HEK293 (cell line): ENCODE measurements around the gene KCNJ16.

Source experiments
- HOXD13 ChIP-seq: sonication (generic); formaldehyde crosslinking; IDR thresholded peaks from 2 replicates; pipeline ENCODE4 v1.8.0; 2022; ENCODE audit warnings: missing genetic modification reagents, borderline replicate concordance
- KLF7 ChIP-seq: fragments of 450-650 bp; formaldehyde crosslinking; IDR thresholded peaks from 2 replicates; pipeline ENCODE4 v1.5.1; 2016; ENCODE audit warnings: missing biosample characterization, missing genetic modification characterization, borderline replicate concordance
- MZF1 ChIP-seq: fragments of 450-650 bp; formaldehyde crosslinking; IDR thresholded peaks from 2 replicates; pipeline ENCODE4 v1.5.1; 2017; ENCODE audit warnings: missing biosample characterization, missing genetic modification characterization, borderline replicate concordance
- SCRT2 ChIP-seq: fragments of 450-650 bp; formaldehyde crosslinking; IDR thresholded peaks from 2 replicates; pipeline ENCODE4 v1.5.1; 2016; ENCODE audit warnings: missing biosample characterization, missing genetic modification characterization
- ZBTB21 ChIP-seq: fragments of 450-650 bp; formaldehyde crosslinking; IDR thresholded peaks from 2 replicates; pipeline ENCODE4 v1.5.1; 2017; ENCODE audit warnings: missing biosample characterization, missing genetic modification characterization
- ZNF146 ChIP-seq: fragments of 450-650 bp; formaldehyde crosslinking; IDR thresholded peaks from 2 replicates; pipeline ENCODE4 v1.5.1; 2016; ENCODE audit warnings: missing biosample characterization, missing genetic modification characterization
- ZNF223 ChIP-seq: fragments of 450-650 bp; formaldehyde crosslinking; IDR thresholded peaks from 2 replicates; pipeline ENCODE4 v1.5.1; 2016; ENCODE audit warnings: missing biosample characterization, missing genetic modification characterization
- ZNF350 ChIP-seq: fragments of 450-650 bp; formaldehyde crosslinking; IDR thresholded peaks from 2 replicates; pipeline ENCODE4 v1.5.0; 2017; ENCODE audit warnings: missing biosample characterization, mild to moderate bottlenecking, missing genetic modification characterization
- ZNF48 ChIP-seq: fragments of 450-650 bp; formaldehyde crosslinking; IDR thresholded peaks from 2 replicates; pipeline ENCODE4 v1.5.1; 2016; ENCODE audit warnings: missing biosample characterization, missing genetic modification characterization
- ZNF501 ChIP-seq: fragments of 450-650 bp; formaldehyde crosslinking; IDR thresholded peaks from 2 replicates; pipeline ENCODE4 v1.5.1; 2016; ENCODE audit warnings: missing biosample characterization, missing genetic modification characterization
- ZNF510 ChIP-seq: fragments of 450-650 bp; formaldehyde crosslinking; IDR thresholded peaks from 2 replicates; pipeline ENCODE4 v1.5.1; 2018; ENCODE audit warnings: mild to moderate bottlenecking, missing genetic modification characterization, missing biosample characterization; ENCODE audit not compliant: insufficient replicate concordance
- ZNF560 ChIP-seq: fragments of 450-650 bp; formaldehyde crosslinking; IDR thresholded peaks from 2 replicates; pipeline ENCODE4 v1.5.1; 2017; ENCODE audit warnings: missing biosample characterization, missing genetic modification characterization, borderline replicate concordance
- ZNF624 ChIP-seq: fragments of 450-650 bp; formaldehyde crosslinking; IDR thresholded peaks from 2 replicates; pipeline ENCODE4 v1.5.1; 2017; ENCODE audit warnings: missing biosample characterization, missing genetic modification characterization
- ZNF645 ChIP-seq: fragments of 450-650 bp; formaldehyde crosslinking; IDR thresholded peaks from 2 replicates; pipeline ENCODE4; 2016; ENCODE audit warnings: missing biosample characterization, missing genetic modification characterization
- ZNF658 ChIP-seq: fragments of 450-650 bp; formaldehyde crosslinking; IDR thresholded peaks from 2 replicates; pipeline ENCODE4; 2016; ENCODE audit warnings: missing biosample characterization, missing genetic modification characterization
- ZNF692 ChIP-seq: fragments of 450-650 bp; formaldehyde crosslinking; IDR thresholded peaks from 2 replicates; pipeline ENCODE4 v1.5.1; 2016; ENCODE audit warnings: missing biosample characterization, missing genetic modification characterization
- ZNF76 ChIP-seq: fragments of 450-650 bp; formaldehyde crosslinking; IDR thresholded peaks from 2 replicates; pipeline ENCODE4; 2016; ENCODE audit warnings: low read depth, missing biosample characterization, missing genetic modification characterization, borderline replicate concordance
- ZSCAN18 ChIP-seq: fragments of 450-650 bp; formaldehyde crosslinking; IDR thresholded peaks from 2 replicates; pipeline ENCODE4 v1.5.1; 2016; ENCODE audit warnings: missing biosample characterization, missing genetic modification characterization
- ZSCAN30 ChIP-seq: fragments of 450-650 bp; IDR thresholded peaks from 2 replicates; pipeline ENCODE4 v1.5.1; 2018; ENCODE audit warnings: missing biosample characterization, mild to moderate bottlenecking, missing genetic modification characterization, moderate library complexity
- TF ChIP-seq, protein P1 (sequence below): fragments of 450-650 bp; formaldehyde crosslinking; IDR thresholded peaks from 2 replicates; pipeline ENCODE4 v1.5.1; 2016; ENCODE audit warnings: missing biosample characterization, missing genetic modification characterization
- TF ChIP-seq, protein P2 (sequence below): fragments of 450-650 bp; formaldehyde crosslinking; conservative IDR thresholded peaks from 2 replicates; pipeline ENCODE4 v1.5.1; 2016; ENCODE audit warnings: low read depth, missing biosample characterization, missing genetic modification characterization
- TF ChIP-seq, protein P3 (sequence below): fragments of 450-650 bp; formaldehyde crosslinking; IDR thresholded peaks from 2 replicates; pipeline ENCODE4 v1.5.1; 2016; ENCODE audit warnings: missing biosample characterization, missing genetic modification characterization

The KCNJ16 gene

DNA sequence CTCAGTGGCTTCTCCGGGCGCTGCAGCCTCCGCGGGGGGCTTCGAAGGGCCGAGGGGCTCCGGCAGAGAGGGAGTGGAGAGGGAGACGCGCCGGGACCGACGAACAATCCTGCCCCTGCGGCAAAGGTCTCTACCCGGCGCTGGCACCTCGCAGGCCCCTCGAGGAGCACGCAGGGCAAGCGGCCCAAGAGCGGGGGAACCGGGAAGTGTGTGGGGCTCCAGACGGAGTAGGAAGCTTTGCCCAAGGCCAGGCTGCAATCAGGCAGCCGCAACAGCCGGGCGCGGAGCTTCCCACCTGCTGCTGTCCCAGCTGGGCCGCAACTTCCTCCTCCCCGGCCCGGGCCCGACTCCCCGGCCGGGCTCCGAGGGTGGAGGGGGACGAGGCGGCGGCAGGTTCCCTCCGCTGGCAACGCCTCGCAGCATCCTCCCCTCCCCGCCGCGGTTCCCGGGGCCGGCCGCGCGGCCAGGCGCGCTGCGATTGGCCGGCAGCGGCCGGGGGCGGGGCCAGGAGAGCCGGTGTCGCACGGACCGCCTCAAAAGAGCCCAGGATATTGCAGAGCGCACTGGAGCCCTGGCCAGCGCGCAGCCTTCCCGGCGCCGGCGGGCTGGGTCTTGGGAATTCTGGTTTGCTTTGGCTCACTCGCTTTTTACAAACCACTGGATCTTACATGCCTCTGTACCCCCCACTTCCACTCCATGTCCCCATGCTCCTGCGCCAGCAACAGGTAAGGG lies 94.1 kb downstream of the KCNJ16 start, which contains the start of gene KCNJ2 (continued):
- TF ChIP-seq KLF7 (peak; percentile 24; the same call in 1 of the 2 replicates), ZNF350 (tag by site-specific recombination) (no peak), ZNF645 (no peak), ZNF658 (no peak), SCRT2 (tag by site-specific recombination) (peak; percentile 95), ZNF76 (no peak; the same call in 1 of the 2 replicates), ZNF624 (tag by site-specific recombination) (no peak), ZSCAN18 (tag by site-specific recombination) (no peak), ZBTB21 (tag by site-specific recombination) (no peak), ZNF501 (tag by site-specific recombination) (peak; percentile 61; the same call in 1 of the 2 replicates), ZSCAN30 (0 out of 2 replicates have a peak, but pooled peaks have one; percentile 79), ZNF560 (tag by site-specific recombination) (no peak), MZF1 (peak; percentile 59; the same call in 1 of the 2 replicates), ZNF223 (no peak), ZNF146 (tag by site-specific recombination) (no peak), ZNF510 (tag by site-specific recombination) (no peak), ZNF48 (tag by site-specific recombination) (no peak), HOXD13 (CRISPR knock-in tag) (no peak), ZNF692 (tag by site-specific recombination) (0 out of 2 replicates have a peak, but pooled peaks have one; percentile 29)
- TF ChIP-seq, protein P1, sequence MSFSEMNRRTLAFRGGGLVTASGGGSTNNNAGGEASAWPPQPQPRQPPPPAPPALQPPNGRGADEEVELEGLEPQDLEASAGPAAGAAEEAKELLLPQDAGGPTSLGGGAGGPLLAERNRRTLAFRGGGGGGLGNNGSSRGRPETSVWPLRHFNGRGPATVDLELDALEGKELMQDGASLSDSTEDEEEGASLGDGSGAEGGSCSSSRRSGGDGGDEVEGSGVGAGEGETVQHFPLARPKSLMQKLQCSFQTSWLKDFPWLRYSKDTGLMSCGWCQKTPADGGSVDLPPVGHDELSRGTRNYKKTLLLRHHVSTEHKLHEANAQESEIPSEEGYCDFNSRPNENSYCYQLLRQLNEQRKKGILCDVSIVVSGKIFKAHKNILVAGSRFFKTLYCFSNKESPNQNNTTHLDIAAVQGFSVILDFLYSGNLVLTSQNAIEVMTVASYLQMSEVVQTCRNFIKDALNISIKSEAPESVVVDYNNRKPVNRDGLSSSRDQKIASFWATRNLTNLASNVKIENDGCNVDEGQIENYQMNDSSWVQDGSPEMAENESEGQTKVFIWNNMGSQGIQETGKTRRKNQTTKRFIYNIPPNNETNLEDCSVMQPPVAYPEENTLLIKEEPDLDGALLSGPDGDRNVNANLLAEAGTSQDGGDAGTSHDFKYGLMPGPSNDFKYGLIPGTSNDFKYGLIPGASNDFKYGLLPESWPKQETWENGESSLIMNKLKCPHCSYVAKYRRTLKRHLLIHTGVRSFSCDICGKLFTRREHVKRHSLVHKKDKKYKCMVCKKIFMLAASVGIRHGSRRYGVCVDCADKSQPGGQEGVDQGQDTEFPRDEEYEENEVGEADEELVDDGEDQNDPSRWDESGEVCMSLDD: peak; percentile 60
- TF ChIP-seq, protein P2, sequence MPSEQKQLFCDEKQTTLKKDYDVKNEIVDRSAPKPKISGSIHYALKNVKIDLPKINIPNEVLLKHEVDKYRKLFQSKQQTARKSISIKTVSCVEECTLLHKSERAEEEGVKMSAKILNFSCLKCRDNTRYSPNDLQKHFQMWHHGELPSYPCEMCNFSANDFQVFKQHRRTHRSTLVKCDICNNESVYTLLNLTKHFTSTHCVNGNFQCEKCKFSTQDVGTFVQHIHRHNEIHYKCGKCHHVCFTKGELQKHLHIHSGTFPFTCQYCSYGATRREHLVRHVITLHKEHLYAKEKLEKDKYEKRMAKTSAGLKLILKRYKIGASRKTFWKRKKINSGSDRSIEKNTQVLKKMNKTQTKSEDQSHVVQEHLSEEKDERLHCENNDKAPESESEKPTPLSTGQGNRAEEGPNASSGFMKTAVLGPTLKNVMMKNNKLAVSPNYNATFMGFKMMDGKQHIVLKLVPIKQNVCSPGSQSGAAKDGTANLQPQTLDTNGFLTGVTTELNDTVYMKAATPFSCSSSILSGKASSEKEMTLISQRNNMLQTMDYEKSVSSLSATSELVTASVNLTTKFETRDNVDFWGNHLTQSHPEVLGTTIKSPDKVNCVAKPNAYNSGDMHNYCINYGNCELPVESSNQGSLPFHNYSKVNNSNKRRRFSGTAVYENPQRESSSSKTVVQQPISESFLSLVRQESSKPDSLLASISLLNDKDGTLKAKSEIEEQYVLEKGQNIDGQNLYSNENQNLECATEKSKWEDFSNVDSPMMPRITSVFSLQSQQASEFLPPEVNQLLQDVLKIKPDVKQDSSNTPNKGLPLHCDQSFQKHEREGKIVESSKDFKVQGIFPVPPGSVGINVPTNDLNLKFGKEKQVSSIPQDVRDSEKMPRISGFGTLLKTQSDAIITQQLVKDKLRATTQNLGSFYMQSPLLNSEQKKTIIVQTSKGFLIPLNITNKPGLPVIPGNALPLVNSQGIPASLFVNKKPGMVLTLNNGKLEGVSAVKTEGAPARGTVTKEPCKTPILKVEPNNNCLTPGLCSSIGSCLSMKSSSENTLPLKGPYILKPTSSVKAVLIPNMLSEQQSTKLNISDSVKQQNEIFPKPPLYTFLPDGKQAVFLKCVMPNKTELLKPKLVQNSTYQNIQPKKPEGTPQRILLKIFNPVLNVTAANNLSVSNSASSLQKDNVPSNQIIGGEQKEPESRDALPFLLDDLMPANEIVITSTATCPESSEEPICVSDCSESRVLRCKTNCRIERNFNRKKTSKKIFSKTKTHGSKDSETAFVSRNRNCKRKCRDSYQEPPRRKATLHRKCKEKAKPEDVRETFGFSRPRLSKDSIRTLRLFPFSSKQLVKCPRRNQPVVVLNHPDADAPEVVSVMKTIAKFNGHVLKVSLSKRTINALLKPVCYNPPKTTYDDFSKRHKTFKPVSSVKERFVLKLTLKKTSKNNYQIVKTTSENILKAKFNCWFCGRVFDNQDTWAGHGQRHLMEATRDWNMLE (tag by site-specific recombination): no peak
- TF ChIP-seq, protein P3, sequence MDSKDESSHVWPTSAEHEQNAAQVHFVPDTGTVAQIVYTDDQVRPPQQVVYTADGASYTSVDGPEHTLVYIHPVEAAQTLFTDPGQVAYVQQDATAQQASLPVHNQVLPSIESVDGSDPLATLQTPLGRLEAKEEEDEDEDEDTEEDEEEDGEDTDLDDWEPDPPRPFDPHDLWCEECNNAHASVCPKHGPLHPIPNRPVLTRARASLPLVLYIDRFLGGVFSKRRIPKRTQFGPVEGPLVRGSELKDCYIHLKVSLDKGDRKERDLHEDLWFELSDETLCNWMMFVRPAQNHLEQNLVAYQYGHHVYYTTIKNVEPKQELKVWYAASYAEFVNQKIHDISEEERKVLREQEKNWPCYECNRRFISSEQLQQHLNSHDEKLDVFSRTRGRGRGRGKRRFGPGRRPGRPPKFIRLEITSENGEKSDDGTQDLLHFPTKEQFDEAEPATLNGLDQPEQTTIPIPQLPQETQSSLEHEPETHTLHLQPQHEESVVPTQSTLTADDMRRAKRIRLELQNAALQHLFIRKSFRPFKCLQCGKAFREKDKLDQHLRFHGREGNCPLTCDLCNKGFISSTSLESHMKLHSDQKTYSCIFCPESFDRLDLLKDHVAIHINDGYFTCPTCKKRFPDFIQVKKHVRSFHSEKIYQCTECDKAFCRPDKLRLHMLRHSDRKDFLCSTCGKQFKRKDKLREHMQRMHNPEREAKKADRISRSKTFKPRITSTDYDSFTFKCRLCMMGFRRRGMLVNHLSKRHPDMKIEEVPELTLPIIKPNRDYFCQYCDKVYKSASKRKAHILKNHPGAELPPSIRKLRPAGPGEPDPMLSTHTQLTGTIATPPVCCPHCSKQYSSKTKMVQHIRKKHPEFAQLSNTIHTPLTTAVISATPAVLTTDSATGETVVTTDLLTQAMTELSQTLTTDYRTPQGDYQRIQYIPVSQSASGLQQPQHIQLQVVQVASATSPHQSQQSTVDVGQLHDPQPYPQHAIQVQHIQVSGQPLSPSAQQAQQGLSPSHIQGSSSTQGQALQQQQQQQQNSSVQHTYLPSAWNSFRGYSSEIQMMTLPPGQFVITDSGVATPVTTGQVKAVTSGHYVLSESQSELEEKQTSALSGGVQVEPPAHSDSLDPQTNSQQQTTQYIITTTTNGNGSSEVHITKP: peak; percentile 74
